Stimulated activated CD4-positive, alpha-beta T cell treated with anti-CD3 and anti-CD28 coated beads, Interleukin-1b, Interleukin-23, amount 100 ng/mL, for 24 hours (primary cell): ENCODE measurements around the gene KLHL11.
A peak's percentile ranks its signal among the peaks of the same experiment; 100 is the strongest.
"Not testable (repeated sequence)": the region's sequence is repeated elsewhere in the genome, so short reads cannot be mapped to it uniquely, and the experiment has no call there.

Experiments
- DNase-seq, 4 experiments: peaks; one replicate each; pipeline ENCODE4 v3.0.0-alpha.2; 2020; ENCODE audit warnings: low read depth in 4 of 4, low spot score in 1 of 4

Gene KLHL11

DNA sequence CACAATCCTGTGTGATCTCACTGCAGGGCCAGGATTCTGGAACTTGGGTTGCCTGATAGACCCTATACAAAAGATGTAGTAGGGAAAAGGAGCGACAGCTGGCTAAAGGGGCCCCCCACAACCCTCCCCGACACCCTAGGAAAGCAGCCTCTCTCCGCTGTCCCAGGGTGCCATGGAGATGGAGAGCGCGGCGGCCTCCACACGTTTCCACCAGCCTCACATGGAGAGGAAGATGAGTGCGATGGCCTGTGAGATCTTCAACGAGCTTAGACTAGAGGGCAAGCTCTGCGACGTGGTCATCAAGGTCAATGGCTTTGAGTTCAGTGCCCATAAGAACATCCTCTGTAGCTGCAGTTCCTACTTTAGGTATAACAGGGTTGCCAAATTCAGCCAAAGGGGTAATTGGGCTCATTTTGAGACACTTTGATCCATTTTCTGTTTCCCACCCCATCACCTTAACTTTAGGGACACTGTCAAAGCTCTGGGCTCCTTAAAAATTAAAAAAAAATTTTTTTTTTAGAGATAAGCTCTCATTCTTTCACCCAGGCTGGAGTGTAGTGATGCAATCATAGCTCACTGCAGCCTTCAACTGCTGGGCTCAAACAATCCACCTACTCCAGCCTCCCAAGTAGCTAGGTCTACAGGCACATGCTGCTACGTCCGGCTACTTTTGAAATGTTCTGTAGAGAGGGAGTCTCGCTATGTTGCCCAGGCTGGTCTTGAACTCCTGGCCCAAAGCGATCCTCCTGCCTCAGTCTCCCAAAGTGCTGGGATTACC, 27.3 kb downstream of the KLHL11 start, which contains the start of gene KLHL10:
Gene KLHL10, plus strand, starts transcription at position 65 of the 778 bp plus-strand sequence. Its CDS starts 108 bp downstream, at position 173.
- DNase-seq, result no peak

DNA sequence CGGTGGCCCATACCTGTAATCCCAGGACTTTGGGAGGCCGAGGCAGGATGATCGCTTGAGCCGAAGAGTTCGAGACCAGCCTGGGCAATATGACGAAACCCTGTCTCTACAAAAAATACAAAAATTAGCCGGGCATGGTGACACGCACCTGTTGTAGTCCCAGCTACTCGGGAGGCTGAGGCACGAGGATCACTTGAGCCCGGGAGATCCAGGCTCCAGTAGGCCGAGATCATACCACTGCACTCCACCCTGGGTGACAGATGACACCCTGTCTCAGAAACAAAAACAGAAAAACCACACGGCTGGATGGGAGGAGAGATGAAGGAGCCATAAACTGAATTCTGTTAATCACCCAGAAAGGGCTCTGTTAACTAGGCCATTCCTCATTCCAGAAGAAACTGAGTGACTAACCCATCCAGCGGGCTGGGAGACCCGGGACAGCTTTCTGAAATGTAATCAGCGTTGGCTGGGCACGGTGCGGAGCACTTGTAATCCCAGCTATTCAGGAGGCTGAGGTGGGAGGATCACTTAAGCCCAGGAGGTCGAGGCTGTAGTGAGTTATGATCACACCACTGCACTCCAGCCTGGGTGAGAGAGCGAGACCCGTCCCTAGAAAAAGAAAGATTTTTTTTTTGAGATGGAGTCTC, 28.6 kb downstream of the KLHL11 start:
- DNase-seq, result no peak

DNA sequence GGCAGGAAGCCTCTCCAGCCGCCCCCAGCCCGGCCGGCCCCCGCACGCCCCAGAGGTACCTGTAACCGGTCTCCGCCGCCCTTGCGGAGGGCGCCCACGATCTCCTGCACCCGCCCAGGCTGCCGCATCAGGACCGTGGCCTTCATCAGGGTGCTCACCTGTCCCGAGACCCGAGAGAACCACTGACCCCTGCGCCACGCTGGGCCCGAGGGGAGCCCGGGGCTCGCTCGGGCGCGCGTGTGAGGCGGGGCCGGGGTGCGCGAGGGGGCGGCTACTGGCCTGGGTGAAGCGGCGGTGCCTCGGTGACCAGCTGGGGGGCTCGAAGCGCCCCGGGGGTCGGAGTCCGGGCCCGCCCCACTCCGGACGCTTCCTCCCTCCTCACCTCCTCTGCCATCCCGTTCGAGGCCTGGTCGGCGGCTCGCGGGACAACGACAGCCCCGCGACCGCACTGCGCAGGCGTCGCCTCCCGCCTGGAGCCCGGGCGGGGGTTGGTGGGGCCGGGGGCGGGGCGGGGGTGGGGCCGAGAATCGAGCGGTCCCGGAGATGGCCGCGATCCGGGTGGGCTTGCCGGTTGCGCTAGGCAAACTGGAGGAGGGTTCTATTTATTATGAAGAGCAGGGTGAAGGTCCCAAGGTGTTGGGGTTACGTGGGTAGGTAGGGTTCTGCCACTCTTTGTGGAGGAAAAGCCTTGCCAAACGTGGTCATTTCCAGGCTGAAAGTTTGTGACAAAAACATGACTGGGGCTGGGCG, 29.2 kb downstream of the KLHL11 start, which contains the start of gene NT5C3B:
Gene NT5C3B, minus strand, starts transcription at position 433 of the 750 bp plus-strand sequence. Its CDS starts 39 bp downstream, at position 394.
- DNase-seq, result peak; percentile 6 to 51 (median 38)

DNA sequence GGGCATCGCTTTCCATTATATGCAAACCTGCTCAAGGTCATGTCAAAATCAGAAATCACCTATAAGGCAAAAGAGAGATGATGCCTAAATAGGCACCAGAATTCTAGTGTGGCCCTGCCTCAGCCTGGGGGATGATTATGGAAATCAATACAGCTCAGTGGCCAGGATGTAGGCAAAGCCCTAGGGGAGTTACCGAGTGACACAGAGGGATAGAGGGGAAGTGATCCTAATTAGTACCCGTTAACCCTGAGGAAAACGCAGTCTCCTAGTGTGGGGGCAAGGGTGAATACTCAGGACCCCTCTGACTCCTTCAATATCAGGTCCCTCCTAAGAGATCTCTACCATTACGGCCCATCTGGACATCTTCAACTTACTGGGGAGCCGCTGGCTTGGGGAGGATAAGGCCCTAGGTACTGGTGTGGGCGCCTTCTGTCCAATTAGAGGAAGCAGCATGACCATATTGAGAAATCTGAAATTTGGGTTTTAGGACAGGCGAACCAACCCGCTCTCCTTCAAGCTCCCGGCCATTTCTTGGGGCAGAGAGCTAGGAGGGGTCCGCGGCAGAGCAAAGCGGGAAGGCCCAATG, 29.9 kb downstream of the KLHL11 start:
- no peak for DNase-seq

DNA sequence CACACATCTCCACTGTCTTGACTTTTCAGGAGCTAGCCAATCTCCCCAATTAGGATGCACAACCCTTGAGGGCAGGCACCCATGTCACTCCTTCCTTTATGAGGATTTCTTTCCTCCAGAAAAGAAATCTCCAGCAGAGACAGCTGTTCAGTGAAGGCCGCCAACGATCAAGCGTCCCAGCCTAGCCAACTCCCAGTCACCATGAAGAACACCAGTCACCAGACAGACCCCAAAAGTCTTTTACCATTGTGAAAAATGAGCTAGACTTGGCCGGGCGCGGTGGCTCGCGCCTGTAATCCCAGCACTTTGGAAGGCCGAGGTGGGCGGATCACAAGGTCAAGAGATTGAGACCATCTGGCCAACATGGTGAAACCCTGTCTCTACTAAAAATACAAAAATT, 35.3 kb downstream of the KLHL11 start:
- DNase-seq, result not testable (repeated sequence)

DNA sequence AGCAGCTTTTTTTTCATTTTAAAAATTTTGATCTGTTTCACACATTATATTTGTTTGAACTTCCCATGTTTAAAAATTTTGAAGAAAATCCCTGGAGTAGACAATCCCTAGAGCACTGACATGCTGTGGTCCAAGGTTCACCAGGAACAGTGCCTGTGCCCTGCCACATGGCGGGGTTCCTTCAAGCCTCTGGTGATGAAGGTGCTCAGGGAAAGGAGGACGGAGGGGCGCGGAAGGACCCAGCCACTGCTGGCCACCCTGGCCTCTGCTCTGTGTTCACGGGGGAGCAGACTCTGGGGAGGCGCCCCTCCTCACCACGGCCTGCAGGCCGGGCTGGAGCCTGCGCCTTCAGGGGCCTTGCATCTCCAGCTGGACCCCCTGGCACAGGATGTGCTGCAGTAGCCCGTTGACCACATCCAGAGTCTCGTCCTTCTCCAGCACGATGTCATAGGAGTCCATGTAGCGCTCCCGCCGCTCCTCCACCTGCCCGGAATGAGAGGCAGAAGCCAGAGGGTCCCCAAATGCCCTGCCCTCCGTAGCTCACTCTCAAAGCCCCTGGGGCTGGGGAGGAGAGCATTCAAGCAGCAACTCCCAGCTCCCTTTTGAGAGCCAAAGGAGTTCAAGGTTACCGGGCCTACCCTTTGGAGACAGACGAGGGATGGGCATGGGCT, 39.9 kb downstream of the KLHL11 start:
- DNase-seq, result no peak

DNA sequence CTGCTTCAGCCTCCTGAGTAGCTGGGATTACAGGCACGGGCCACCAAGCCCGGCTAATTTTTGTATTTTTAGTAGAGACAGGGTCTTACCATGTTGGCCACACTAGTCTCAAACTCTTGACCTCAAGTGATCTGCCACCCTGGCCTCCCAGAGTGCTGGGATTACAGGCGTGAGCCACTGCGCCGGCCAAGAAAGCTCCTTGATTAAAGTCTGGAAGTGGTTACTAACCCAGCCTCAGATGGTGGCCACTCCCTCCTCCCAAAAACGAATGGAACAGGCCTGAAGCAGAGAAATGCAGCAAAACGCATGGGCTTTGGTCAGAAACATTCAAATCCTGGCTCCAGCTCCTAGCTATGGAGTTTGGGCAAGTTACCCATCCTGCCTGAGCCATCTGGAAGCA, 41.1 kb downstream of the KLHL11 start:
- DNase-seq, result no peak

DNA sequence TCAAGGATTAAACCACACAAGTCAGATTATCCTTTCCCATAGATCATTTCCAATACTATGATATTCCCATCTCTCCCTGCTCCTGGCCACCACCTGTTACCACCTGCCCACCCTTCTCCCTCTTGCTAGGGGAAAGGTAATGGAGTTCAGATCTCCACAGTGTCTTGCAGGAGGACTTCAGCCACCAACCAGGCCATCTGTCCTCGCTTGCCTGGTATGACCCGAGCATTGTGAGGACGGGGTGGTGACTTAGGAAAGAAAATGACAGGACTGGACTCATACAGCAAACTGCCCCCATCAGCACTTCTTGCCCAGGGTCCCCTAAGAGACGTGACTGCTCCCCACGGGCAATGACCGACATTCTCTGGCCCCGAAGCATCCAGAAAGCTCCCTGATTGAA, 41.6 kb downstream of the KLHL11 start:
- no peak for DNase-seq

DNA sequence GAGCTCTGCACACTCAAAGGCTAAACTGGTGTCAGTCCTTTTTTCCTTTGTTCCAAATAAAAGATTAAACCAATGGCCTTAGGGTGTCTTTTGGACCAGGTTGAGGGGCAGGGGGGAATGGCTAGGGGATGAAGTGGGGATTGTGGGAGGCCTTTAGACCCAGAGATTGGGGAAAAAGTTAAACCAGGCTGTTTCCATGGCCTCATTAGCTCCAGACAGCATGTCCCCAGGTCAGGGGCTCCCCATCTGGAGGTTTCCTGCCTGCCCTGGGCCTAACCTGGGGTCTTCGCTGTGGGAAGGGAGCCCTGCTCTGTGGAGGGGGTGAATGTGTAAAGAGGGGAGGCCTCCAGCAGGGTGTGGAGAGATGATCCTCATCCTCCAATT, 42.1 kb downstream of the KLHL11 start:
- no peak for DNase-seq

DNA sequence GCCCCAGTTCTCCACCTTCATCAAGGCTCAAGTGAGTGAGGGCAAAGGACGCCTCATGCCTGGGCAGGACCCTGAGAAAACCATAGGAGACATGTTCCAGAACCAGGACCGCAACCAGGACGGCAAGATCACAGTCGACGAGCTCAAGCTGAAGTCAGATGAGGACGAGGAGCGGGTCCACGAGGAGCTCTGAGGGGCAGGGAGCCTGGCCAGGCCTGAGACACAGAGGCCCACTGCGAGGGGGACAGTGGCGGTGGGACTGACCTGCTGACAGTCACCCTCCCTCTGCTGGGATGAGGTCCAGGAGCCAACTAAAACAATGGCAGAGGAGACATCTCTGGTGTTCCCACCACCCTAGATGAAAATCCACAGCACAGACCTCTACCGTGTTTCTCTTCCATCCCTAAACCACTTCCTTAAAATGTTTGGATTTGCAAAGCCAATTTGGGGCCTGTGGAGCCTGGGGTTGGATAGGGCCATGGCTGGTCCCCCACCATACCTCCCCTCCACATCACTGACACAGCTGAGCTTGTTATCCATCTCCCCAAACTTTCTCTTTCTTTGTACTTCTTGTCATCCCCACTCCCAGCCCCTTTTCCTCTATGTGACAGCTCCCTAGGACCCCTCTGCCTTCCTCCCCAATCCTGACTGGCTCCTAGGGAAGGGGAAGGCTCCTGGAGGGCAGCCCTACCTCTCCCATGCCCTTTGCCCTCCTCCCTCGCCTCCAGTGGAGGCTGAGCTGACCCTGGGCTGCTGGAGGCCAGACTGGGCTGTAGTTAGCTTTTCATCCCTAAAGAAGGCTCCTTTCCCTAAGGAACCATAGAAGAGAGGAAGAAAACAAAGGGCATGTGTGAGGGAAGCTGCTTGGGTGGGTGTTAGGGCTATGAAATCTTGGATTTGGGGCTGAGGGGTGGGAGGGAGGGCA, 42.7 kb downstream of the KLHL11 start:
- no peak for DNase-seq

DNA sequence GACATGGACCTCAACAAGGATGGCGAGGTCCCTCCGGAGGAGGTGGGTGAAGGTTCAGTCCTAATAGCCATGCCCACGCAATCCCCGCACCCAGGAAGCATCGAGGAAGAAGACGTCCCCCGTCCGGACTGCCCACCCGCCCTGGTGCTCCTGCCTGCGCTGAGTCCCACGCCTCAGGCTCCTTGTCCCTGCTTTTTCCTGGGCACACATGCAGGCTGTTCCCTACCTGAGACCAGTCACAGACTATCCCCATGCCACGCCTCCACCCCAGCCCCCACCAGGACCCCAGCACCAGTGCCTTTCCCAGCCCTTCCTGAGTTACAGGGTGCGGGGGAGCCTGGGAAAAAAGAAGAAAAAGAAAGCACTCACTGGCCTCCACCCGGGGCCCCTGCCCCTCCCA, 43.4 kb downstream of the KLHL11 start:
- no peak for DNase-seq

DNA sequence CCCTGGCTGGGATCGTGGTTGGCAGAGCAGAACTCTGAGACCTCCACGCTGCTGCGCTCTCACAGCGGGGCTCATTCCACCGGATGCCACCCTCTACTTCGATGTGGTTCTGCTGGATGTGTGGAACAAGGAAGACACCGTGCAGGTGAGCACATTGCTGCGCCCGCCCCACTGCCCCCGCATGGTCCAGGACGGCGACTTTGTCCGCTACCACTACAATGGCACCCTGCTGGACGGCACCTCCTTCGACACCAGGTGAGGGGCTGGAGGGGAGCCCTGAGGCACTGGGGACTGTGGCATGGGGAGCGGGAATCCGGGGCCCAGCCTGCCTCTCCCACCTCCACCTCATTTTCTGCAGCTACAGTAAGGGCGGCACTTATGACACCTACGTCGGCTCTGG, 47.2 kb downstream of the KLHL11 start:
- DNase-seq, result no peak

DNA sequence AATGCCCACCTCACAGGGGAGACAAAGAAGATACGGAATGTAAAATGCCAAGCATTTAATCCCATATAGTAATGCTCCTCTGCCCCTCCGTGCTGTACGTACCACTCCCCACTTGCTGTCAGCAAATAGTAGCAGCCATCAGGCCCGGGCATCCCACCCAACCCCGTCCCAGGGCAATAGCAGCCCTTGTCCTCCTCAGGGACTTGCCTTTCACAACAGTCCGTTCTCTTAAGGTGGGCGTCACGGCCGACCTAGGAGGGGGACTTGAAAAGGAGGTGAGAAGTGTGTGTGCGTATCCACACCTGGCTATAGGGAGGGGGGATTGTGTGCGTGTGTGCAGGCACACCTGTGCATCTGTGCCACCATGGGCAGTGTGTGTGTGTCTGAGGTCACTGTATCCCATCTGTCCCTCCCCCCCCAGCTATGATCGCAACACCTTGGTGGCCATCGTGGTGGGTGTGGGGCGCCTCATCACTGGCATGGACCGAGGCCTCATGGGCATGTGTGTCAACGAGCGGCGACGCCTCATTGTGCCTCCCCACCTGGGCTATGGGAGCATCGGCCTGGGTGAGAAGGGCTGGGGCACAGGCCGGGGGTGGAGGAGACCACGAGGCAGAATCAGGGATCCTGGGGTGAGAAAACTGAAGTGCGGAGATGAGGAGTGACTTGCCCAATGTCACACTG, 48.4 kb downstream of the KLHL11 start:
- no peak for DNase-seq

DNA sequence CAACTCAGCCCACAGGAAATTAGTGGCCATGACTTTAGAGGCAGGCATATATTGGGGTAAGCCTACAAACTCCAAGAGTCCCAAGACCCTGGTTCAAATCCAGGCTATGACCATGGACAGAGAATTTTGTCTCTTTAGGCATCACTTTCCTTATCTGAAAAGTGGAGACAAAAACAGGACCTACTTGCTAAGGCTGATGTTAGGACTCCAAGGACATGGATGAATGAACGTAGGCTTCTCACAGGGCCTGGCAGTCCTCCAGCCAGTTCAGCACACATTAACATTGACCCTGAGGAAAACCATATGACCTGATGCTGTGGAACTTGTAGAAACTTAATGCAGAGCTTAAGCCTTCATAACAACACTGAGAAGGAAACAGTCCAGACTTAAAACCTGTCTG, 51.0 kb downstream of the KLHL11 start:
- DNase-seq, result no peak

DNA sequence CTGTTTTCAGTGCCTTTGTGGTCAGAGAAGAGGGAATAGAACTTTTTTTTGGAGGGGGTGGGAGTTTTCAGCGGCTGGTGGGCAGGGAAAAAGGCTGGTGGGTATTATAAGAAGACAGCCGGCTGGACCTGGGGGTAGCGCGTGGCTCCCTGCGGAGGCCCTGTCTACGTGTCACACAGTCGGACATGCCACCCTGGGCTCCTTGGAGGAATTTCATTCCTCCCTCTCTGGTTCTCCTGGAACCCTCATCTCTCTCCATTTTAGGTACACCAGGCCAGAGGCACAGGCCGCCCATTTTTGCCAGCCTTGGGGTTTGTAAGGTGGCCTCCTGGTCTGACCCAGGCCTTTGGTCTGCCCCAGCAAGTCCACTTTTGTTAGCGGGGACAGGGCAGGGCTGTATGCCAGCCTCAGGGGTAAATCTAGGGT, 51.5 kb downstream of the KLHL11 start:
- DNase-seq, result no peak

DNA sequence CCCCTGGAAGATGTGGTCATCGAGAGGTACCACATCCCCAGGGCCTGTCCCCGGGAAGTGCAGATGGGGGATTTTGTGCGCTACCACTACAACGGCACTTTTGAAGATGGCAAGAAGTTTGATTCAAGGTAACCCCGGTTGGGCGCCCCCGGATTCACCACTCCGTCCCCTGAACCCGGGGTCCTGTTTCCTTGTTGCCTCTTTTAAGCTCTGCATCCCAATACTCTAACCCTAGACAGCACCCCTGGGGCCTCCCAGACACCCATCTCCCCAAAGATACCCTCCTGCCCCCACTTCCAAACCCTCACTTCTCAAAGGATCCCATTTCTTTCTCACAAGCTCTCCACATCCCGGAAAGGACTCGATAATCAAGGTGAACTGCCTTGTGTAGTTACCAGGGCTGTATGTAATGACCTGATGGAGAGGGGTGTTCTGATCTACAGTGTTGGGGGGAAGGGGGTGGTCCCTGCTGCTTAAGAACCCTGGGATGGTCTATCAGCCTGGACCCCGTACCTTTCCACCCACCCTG, 52.0 kb downstream of the KLHL11 start:
- DNase-seq, result no peak

DNA sequence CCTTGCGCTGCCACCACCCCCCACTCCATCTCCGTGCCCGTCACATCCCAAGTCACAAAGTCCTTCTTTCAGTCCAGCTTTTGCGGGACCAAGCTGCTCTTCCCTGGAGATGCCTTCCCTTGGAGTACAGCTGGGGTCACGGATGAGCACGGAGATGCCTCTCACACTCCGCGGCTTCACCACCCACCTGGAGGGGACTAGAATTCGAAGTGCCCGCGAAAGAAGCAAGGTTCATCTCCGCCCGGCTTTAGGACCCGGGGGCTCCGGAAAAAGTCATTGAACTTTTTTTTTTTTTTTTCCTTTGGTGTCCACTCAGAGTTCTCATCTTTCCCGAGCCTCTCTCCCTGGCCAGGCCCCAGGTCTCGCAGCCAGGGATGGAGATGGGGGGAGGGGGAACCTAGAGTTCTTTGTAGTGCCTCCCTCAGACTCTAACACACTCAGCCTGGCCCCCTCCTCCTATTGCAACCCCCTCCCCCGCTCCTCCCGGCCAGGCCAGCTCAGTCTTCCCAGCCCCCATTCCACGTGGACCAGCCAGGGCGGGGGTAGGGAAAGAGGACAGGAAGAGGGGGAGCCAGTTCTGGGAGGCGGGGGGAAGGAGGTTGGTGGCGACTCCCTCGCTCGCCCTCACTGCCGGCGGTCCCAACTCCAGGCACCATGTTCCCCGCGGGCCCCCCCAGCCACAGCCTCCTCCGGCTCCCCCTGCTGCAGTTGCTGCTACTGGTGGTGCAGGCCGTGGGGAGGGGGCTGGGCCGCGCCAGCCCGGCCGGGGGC, 52.7 kb downstream of the KLHL11 start, which contains the start of gene FKBP10:
Gene FKBP10, plus strand, starts transcription at position 624 of the 771 bp plus-strand sequence. Its CDS starts 31 bp downstream, at position 655.
- peak in 1 of 4 experiments; percentile 5 for DNase-seq
